GM18951 (cell line): Measurements from ENCODE around the gene CLIP4.

Experiments
- POLR2A ChIP-seq: IDR thresholded peaks from 4 replicates; pipeline ENCODE4 v1.6.1; 2011; ENCODE audit warnings: mild to moderate bottlenecking; ENCODE audit not compliant: insufficient read length, insufficient read depth; ENCODE audit errors: extremely low read depth
- in situ Hi-C: fragments of 300-500 bp; cut with MboI; formaldehyde crosslinking; loops from one replicate; pipeline ENCODE4 v1.12.0; 2022; ENCODE audit warnings: low sequenced_read_pairs, mixed read lengths, inconsistent platforms; ENCODE audit not compliant: unreplicated experiment

CLIP4 gene

DNA sequence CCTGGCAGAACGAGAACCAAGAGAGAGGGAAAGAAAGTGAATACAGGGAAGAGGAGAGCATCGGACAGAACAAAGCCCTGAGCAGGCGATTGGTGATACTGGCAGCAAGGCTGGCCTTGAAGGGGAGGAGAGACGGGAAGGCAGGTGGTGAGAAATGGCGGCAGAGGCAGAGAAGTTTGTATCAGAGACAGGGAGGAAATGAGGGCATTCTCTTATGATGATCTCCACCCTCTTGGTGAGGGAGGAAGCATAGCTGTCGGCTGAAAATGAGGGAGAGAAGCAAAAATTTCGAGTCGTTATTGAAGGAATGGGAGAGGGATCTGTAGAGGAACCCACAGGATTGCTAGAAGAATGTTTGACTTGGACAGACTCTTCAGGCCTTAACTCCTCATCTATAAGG is 80.6 kb downstream of the CLIP4 start:
- TF ChIP-seq POLR2A, result no peak
- in situ Hi-C loops, result loop anchor here (5.0 kb wide), 1 partner anchor 233 kb away; no protein-coding TSS in a partner anchor

GRCh38 chr2:29196792-29197788 is 81.9 kb downstream of the CLIP4 start:
- in situ Hi-C loops, result loop anchor here (5.0 kb wide), 1 partner anchor 235 kb away; no protein-coding TSS in a partner anchor
- no peak for TF ChIP-seq POLR2A

DNA sequence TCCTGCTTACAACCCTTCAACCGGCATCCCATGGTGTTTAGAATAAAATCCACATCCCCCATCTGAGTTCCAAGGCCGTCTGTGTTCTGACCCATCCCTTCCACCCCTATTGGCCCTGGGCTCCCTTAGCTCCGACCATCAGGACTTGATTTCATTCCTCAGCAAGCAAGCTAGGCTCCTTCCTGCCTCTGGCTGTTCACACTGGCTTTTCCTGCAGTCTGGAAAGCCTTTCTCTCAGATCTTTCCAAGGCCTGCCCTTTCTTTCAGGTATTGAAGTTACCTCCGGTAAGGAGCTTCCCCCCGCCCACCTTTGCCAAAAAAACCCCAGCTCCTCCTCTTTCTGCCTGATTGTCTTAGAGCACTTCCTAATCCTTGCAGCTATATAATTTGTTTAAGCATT is 86.8 kb downstream of the CLIP4 start:
- TF ChIP-seq POLR2A, result no peak
- in situ Hi-C loops, result no loop called here

DNA sequence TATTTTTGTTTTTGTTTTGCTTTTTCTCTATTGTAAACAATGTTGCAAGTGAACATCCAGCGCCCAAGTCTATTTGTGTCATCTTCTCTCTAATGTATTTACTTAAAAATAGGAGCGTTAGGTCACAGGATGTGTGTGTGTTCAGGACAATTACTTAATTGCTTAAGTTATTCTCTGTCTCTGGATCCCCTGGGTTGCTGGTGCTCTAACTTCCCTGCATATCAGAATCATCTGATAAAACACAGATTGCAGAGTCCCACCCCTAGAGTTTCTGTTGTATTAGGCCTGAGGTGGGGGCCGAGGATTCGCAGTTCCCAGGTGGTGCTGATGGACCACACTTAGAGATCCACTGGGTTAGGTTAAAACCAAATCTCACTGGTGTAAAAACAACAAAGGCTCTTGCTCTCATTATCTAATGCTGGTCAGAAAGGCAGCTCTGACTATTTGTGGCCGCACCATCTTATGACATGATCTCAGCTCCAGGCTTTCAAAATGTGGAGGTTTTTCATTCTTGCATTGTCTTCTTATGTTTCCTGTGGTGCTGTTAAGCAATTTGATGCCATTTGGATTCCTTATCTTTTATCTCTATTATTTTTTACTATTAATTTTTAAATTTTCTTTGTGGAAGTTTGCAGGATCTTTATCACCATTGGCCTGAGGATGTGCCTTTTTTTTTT is 87.7 kb downstream of the CLIP4 start:
- in situ Hi-C loops, result no loop called here
- no peak for TF ChIP-seq POLR2A

DNA sequence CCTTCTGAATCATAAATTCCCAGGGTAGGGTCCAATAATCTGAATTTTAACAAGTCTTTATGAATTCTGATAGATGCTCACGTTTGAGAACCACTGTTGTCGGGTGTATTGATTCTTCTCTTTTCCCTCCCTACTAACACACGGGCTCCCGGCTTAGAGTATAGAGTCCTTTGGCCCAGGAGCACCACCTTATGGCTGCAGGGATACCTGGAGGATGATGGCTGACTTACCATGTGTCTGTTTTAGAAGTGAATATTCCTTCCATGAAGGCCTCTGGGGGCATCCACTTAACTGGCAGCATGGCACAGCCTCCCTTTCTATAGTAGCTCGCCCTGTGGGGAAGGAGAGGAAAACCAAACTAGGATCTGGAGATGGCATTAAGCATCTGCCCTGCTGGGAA is 91.7 kb downstream of the CLIP4 start:
- in situ Hi-C loops, result no loop called here
- no peak for TF ChIP-seq POLR2A

- TF ChIP-seq POLR2A, result no peak
- in situ Hi-C loops, result no loop called here
Observed at GRCh38 chr2:29207352-29208148, 92.3 kb downstream of the CLIP4 start.

- no peak for TF ChIP-seq POLR2A
- in situ Hi-C loops, result no loop called here
Observed at GRCh38 chr2:29209551-29209950, 94.3 kb downstream of the CLIP4 start.

DNA sequence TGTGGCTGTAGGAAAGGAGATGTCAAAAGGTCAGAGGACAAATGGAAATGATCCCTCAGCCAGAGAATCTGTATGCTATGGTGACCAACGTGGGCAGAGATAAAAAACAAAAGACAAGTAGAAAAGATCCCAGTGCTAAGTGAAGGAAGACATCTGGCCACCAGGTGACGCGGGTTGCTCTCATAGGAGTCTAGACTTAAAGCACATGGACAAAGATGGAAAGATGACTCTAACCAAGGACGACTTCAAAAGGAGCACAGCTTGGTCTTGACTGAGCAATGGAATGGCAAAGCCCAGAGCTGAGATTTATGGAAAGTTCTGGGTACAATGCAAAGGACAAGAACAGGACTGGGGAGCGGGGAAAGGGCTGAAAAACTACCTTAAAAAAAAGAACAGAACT is 96.8 kb downstream of the CLIP4 start:
- in situ Hi-C loops, result no loop called here
- no peak for TF ChIP-seq POLR2A

DNA sequence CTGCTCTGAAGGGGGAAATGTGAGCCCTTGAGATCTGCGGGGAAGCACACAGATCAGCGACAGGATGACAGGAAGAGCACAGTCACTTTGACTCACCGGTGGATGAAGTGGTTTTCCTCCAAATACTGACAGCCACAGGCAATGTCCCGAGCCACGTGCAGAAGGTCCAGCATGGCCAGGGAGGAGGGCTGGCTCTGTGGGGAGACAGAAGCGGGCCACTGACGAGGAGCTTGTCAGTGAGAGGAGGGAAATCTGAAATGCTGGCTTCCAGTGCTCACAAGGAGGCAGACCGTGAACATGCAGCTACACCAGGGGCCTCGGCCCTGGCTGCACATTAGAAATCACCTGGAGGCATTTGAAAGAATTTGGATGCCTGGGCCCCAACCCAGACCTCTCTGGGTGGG is 98.7 kb downstream of the CLIP4 start:
- TF ChIP-seq POLR2A, result no peak
- in situ Hi-C loops, result no loop called here

GRCh38 chr2:29215073-29215472 is 99.9 kb downstream of the CLIP4 start:
- in situ Hi-C loops, result no loop called here
- TF ChIP-seq POLR2A, result no peak

DNA sequence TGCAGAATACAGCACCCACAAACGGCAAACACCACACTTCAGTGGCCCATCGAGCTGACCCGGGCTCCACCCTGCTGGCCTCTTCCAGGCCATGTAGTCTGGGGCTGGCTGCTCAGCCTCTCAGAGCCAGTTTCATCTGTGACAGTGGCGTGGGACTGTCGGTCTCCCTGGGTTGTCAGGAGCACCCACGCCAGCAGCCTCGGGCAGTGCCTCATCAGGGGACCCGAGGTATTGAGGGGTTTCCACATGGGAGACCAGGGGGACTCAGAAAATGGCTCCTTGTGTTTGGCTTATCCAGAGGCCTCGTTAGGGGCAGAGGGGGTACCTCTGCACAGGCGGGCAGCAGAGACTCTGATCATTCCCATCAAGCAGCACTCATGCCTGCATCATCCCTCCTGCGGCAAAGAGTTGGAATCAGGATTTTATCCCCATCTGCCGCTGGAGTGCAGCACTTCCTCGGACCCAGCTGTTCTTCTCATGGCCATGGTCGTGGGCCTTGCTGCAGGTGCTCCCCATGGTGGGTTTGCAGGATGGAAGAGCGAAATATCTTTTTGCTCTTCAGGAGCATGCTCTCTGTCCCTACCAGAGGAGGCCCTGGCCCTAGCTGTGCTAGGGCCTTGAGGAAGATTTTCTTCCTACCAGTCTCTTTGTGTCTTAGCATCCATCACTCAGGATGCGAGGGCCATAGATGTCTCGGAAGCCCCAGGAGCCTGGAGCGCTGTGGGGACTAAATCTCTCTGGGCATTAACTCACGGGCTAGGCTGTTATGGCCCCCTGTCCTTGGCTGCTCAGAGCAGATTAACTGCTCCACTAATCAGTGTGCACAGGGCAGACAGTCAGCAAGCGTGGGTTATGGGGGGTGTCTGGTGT is 100.8 kb downstream of the CLIP4 start:
- in situ Hi-C loops, result no loop called here
- no peak for TF ChIP-seq POLR2A

- no peak for TF ChIP-seq POLR2A
- in situ Hi-C loops, result no loop called here
Observed at GRCh38 chr2:29216609-29216909, 101.3 kb downstream of the CLIP4 start.
